ENCODE data around the gene ELK3.

The ELK3 gene

DNA sequence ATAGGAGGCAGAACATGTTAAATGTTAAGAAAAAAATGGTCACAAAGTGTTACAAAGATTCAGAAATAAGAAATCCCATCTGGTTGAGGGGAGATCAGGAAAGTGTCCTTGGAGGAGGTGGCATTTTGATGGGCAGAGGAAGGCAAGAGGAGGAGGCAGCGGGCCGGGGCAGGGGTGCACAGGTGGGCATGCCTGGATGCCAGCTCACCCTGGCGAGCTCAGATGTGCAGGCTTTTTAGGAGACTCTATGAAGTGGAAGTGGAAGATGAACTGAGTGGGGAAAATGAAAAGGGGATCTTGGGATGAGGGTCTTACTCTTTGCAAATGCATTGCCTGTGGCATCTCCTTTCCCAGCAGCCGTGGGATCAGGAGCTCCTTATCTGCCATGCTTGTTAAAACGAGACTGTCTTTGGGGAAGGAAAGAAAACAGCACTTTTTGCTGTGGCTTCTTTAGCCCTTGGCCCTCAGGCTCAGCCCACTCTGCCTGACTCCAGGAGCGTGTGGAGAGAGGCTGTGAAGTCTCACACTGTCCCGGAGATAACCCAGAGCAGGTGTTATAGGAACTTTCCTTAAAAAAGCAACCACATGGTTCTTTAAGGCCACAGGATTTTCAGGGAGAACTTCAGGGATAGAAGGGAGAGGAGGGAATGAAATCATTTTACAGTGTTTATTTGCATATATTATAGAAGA, 62.6 kb downstream of the ELK3 start:
- no peak for DNase-seq (ENCODE audit: low read depth in 2 of 2)

DNA sequence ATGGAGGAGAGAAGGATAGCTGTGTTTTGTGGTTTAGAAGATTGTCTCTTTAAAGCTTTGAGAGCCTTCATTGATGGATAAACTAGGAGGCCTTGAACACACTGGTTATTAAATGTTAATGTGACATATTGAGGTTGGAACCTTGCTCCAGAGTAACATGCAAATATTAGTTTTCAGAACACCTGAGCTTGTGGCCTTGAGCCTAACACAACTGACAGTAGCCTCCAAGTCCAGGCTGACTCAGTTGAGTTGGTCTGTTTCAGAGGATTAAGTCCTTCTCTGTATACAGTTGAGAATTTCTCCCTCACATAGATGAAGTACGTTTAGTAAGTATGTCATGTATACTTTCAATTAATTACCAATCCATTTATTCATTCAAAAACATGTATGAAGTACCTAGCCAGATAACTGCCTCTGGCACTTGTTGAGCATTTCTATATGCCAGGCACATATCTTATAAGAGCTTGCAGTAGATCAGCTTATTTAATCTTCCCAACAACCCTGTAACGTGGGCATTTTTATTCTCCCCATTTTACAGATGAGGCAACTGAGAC, 63.5 kb downstream of the ELK3 start:
- DNase-seq (ENCODE audit: low read depth in 2 of 2): no peak

DNA sequence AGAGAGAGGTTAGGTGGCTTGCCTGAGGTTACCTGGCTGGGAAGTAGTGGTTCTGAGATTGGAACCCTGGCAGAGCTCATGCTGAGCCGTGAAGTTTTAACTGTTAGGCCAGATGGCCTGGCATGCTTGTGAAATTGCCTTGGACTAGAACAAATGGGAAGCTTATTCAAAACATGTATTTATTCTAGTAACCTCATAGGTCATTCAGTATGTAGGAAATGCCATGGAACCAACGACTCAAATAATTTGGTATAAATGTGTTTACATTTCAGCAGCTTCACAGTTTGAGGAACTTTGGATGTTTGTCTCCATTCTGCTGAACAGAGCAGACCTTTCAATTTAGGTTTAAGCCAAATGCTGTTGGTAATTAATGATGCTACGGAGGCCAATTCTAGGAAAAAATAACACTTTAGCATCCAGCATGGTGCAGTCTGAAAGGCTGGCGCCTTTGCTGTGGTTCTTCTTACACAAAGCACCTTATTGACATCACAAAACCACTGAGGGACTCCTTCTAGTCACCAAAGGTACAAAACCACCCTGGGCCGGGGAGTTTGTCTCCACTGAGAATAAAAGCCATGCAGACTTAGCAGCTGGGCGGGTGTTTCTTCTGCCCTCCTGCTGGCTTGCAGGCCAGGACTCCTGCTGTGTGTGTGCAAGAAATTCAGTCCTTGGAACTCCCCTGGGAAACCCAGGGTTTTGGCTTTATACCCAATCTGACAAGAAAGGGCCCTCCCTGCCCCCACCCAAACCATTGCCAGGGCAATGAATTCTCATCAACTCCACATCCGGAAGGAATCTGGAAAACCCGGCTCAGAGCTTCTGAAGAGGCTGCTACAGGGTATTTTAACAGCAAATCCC, 64.2 kb downstream of the ELK3 start:
- DNase-seq (ENCODE audit: low read depth in 2 of 2): no peak

DNA sequence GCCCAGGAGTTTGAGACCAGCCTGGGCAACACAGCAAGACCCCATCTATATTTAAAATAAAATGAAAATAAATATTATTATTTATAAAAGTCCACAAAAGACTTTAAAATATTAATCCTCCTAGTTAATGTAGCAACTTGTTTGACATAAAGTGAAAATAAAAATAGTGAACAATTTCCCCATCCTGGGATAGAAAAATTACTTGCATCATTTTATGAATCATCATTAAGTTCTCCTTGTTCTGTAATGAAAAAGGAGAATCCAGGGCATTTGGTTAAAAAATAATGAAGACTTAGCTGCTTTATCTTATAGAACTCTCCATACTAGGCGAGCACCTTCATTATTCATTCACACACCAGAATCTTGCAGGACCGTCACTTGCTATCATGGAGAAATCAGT, 66.1 kb downstream of the ELK3 start:
- no peak for DNase-seq (ENCODE audit: low read depth in 2 of 2)

DNA sequence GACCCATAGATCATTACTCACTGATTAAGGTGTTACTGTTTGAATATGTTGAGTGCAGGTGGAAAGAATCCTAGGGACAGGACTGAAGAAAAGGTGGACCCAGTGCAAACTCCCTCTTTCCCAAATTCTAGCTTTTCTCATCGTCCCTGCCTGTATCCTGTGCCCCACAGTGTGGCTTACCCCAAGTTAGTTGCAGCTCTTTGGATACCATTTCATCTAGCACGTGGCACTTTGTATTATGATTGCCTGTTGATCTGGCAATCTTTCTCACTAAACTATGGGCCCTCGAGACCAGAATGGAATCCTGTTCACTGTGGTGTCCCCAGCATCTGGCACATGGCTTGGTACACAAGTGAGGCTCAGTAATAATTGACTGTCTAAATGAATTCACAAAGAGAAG, 66.5 kb downstream of the ELK3 start:
- DNase-seq (ENCODE audit: low read depth in 2 of 2): no peak

DNA sequence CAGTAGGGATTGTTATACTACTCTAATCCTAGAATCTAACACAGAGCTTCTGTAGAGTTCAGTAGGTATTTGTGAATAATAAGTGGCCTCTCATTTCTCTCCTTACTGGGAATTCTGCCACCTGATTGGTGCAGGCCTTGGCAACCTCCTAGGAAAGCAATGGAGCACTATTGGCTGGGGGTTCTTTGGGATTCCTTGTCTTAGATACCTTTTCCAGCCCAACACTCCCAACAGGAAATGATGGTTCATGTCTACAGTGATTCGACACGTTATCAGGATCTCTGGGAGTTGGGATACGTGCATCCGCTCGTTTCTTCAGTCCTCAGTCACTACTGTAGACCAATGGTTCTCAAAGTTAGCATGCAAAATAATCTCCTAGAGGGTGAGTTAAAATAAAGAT, 67.4 kb downstream of the ELK3 start:
- no peak for DNase-seq (ENCODE audit: low read depth in 2 of 2)

DNA sequence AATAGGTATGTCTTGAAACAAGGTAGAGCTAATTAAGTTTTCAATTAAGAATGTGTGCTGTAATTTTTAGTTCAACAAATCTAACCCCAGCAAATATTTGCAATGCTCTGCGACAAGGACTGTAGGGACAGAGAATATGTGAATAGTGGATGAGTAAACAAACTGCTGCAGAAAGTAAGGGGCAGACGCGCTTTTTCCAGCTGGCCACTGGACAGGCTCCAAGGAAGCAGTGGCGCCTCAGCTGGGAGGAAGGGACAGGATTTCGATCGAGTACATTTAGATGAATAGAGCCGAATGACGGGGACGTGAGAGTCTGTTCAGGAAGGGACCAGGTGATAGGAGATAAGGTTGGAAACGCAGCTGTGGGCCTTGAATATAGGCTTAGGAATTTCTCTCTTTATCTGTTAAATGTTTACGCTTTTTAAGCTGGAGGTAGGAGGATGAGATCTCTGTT, 69.3 kb downstream of the ELK3 start:
- no peak for DNase-seq (ENCODE audit: low read depth in 2 of 2)

DNA sequence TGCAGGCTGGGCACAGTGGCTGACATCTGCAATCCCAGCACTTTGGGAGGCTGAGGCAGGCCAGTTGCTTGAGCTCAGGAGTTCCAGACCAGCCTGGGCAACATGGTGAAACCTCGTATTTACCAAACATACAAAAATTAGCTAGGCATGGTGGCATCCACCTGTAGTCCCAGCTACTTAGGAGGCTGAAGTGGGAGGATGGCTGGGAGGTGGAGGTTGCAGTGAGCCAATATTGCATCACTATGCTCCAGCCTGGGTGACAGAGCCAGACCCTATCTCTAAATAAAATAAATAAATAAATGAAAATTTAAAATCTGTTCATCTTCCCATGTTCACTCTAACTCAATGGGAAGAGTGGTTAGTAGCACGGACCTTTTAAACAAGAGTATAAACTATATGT, 71.2 kb downstream of the ELK3 start:
- DNase-seq (ENCODE audit: low read depth in 2 of 2): no peak

DNA sequence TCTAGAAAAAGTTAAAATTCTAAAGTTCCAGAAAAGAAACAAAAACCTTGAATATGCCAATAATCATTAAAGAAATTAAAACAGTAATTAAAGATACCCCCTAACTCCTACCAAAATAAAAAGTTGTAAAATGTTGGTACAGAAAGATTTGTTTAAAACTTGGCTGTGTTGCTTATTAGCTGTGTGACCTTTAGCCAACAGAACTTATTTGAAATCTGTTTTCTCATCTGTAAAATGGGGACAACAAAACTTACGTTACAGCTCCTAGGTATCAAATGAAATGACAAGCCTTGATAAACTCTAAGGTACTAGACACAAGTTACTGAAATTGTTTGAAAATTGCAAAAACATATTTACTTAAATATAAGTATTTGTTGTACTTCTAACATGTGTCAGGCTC, 71.7 kb downstream of the ELK3 start:
- DNase-seq (ENCODE audit: low read depth in 2 of 2): no peak

DNA sequence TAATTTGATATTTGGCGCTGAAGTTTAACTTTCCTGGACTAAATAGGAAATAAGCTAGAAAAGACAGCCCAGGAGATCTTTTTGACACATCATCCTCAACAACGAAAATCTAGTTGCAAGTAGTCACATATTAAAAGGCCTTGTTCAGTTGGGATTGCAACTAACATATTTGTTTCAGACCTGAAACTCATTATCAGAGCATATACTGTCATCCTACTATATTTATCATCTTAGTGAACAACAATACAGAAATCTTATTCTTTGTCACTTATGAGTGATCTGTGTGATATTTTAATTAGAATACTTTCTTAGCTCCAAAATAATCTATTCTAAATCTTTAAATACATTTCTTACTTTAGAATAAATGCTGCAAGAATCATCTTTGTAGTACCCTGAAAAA, 72.1 kb downstream of the ELK3 start:
- DNase-seq (ENCODE audit: low read depth in 2 of 2): no peak

DNA sequence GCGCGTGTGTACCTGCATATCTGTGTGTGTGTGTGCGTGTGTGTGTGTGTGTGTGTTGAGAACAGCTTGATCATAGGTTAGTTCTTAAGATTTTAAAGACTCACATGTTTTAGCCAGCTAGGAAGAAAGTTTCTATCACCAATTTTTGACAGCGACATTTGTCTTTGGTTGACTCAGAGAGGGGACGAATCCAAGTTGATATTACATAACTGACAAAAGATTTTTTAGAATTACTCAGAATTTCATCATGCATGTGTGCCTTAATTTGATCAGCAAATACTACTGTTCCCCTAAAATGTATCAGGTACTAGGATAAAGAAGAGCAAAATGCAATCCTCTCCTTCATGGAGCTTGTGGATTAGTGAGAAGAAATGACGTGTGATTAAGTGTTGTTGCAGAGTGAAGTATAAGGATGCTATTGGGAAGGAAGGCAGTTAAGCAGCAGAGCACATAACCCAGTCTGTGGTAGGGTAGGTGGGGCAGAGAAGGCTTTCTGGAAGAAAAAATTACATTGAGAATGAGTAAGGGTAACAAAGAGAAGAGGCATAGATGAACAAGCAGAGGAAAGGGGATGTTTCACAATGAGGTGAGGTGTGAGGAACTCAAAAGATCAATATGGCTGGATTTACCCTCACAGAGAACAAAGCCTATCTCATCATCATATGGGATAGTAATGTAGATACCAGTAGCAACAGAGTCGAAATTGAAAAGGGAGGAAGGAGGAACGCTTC, 77.5 kb downstream of the ELK3 start:
- DNase-seq (ENCODE audit: low read depth in 2 of 2): no peak

DNA sequence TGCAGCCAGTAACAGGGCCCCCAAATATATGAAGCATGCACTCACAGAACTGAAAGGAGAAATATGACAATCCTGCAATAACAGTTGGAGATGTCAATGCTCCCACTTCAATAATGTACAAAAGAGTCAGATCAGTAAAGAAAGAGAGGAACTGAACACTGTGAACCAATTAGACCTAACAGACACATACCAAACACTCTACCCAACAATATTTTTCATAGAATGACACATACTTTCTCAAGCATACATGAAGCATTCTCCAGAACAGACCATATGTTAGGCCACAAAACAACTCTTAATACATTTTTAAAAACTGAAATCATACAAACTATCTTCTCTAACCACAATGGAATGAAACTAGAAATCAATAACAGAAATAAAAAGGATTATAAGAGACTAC, 80.2 kb downstream of the ELK3 start:
- no peak for DNase-seq (ENCODE audit: low read depth in 2 of 2)

DNA sequence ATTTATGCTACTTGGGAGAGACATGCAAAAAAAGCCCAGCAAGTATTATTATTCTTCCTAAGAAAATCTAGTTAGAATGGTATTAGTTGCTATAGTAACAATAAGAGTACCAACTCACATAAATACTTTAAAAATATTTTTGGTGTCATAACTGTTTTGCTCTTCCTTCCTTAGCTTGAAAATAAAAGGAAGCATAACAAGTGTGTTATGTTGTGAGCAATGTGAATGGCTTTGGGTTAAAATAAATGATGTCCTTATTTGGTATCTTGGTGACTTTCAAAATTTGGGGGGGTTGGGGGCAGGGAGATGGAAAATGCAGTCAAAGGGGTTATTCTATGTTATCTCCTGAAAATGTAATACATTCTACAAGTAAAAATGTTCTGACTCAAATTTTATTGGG, 91.0 kb downstream of the ELK3 start:
- DNase-seq (ENCODE audit: low read depth in 2 of 2): no peak

DNA sequence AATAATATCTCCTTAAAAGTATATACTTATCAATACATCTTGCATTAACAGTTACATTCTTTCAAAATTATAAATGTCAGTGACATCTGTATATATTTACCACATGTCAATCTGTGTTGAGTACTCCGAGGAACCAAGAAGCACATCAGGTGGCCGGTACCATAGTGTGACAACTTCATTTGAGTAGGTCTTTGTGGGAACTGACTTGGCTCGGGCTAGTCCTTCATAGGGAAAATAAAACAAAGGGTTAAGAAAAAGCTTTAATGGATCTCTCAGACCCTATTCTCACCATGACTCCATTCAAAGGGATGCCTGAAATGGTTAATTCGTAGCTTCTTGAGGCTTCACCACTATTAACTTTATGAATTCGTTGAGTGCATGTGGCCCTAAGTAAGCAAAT, 94.9 kb downstream of the ELK3 start:
- DNase-seq (ENCODE audit: low read depth in 2 of 2): no peak

DNA sequence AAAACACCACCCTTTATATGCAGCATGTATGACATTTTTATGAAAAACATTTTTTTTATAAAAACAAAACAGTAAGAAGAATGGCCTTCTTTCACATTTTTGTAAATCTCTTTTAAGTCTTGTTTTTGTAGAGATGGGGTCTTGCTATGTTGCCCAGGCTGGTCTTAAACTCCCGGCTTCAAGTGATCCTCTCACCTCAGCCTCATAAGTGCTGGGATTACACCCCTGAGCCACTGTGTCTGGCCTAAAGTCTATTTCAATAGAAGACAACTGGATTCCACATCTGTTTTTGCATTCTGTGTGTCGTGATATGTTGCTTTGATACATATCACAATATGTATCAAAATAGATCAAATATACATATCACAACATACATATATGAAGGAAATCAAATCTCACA, 98.9 kb downstream of the ELK3 start:
- DNase-seq (ENCODE audit: low read depth in 2 of 2): no peak

DNA sequence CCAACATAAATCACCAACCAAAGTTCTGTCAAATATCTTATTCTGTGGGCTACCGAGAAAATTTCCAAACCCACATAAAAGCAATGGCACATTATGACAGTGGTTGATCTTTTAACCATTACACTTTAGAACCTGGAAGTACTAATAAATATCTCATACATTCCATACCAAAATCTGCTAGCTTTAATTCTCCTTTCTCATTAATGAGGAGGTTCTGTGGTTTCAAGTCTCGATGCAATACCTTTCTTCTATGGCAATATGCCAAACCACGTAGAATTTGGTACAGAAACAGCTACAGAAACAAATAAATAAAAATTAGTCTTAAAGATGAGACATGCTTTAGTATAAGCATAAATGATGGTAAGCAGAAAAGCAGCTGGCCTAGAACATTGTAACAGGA, 100.7 kb downstream of the ELK3 start:
- DNase-seq (ENCODE audit: low read depth in 2 of 2): no peak

DNA sequence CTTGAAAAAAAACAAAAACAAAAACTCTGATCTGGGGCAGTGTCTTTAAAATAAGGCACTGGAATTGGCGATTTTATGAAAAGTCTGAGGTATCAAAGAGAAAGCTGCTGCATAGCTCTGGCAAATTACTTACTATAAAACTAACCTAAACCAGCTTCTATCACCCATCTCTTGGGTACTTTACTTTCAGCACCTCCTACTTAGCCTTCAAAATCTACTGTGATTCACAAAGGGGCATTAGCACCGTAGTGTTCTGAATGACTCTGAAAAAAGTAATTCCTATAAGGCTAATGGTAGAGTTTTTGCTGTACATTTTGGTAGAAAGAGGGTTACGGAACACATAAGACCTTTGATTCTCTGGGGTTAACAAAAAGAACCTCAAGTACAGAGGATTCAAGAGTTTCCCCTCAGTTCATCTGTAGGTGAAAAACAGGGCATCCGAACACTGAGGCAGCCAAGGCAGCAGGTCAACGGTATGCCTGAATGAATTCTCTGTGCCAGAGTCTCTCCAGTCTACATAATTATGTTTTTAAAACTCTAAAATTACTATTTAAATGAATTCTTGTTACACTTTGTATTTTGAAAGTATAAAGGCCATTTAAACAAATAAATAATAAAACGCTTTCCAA, 101.5 kb downstream of the ELK3 start:
- no peak for DNase-seq (ENCODE audit: low read depth in 2 of 2)

DNA sequence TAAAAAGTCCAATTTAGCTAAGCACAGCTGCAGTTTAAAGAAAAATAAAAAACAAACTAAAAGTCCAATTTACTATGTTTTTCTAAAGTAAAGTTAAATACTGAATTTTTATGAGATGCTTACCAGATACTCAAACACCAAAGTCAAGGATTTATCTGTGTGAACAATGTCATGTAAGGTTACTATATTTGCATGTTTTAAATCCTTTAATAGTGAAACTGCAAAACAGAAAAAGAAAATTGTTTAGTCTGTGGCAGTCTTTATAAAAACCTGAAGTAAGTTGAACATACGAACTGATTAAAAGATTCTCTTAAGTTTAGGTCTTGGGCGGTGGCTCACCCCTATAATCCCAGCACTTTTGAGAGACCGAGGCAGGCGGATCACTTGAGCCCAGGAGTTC, 103.3 kb downstream of the ELK3 start:
- DNase-seq (ENCODE audit: low read depth in 2 of 2): no peak

DNA sequence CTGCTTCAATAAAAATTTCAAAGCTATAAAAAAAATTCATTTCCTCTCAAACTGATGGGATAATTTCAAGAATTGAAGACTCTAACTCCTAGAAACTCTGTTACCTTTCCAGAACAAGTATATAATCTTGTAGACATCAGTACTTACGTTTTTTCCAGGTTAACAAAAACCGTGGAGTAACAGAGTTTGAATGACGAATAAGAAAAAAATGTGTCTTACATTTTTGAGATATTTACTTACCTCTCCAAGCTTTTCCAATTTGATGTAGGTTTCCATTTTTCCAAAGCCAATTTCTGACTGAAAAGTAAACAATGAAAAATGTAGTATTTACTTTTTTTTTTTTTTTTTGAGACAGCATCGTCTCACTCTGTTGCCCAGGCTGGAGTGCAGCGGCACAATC, 105.9 kb downstream of the ELK3 start:
- DNase-seq (ENCODE audit: low read depth in 2 of 2): no peak

DNA sequence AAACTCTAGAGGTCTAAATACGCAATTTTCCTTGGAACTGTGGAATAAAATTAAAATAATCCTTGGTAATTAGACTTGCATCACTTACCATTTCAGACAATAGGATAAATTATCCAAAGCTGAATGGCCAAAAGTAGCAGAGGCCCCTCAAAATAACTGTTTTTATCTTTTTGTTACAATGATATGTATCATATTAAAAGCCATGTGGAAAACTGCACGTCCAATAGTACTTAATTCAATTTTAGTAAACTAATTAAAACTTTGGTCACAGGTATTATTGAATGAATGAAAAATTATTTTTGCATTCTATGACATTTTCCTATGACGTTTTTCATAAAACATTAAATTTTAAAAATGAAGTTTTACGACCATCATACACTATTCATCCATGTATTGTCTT, 107.6 kb downstream of the ELK3 start:
- DNase-seq (ENCODE audit: low read depth in 2 of 2): no peak

DNA sequence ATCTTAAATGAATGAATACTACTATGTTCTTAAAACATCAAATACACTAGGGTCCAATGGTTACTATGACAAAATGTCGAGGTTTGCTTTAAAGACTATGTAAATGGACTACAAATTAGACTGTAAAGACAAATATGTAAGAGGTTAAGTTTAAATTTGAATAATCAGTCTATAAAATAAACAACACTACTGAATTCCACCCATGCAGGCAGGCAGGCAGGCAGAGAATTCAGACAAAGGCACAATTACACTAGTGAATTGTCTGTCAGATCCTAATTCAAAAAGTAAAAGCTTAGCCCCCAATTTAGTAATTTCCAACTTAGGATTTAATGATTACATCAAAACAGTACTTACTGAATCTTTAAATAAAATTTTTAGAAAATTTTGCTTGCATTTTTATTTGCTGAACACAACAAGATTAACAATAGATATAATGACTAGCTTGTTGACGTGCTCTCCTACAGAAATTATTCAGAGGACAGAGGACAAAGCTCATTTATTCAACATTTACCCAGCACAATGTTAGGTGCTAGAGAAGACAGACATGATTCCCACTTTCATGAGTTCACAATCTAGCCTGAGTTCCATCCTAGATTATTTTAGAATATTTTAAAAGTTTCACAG, 108.6 kb downstream of the ELK3 start:
- no peak for DNase-seq (ENCODE audit: low read depth in 2 of 2)

DNA sequence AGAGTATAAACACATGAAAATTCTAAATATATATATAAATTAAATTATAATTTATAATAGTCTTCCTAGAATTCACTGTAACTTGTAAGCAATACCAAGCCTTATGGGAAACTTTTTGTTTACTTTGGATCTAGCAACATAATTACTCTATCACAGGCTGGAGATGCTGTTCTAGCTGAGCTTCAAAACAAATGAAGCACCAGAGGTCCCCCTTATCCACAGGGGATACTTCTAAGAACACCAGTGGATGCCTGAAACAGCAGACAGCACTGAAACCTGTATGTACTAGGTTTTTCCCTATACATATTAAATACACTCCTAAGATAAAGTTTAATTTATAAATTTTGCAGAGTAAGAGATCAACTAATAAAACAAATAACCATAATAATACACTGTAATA, 109.5 kb downstream of the ELK3 start:
- no peak for DNase-seq (ENCODE audit: low read depth in 2 of 2)

Measured in stimulated activated CD8-positive, alpha-beta memory T cell treated with anti-CD3 and anti-CD28 coated beads, Interleukin-2, amount 100 ng/mL, for 1 hour (primary cell).